Stomach smooth muscle (tissue), 2 donors: Measurements from ENCODE around the gene SDF2.
A peak's percentile ranks its signal among the peaks of the same experiment; 100 is the strongest.
"Not testable (repeated sequence)": the region's sequence is repeated elsewhere in the genome, so short reads cannot be mapped to it uniquely, and the experiment has no call there.

Source experiments
- H3K27ac ChIP-seq: one replicate; pipeline ENCODE4 v1.7.0; 2013; ENCODE audit warnings: mild to moderate bottlenecking, low read length, inconsistent platforms
- H3K27me3 ChIP-seq, 2 donors: one replicate each; pipeline ENCODE4 v1.7.0; 2013; ENCODE audit warnings: low read length in 2 of 2; ENCODE audit not compliant: insufficient read depth in 2 of 2, control insufficient read depth in 1 of 2
- H3K36me3 ChIP-seq, 2 donors: one replicate each; pipeline ENCODE4 v1.7.0; 2013; ENCODE audit warnings: low read length in 2 of 2; ENCODE audit not compliant: control insufficient read depth in 2 of 2, insufficient read depth in 2 of 2
- H3K4me1 ChIP-seq: one replicate; pipeline ENCODE4 v1.7.0; 2013; ENCODE audit warnings: low read length; ENCODE audit not compliant: control insufficient read depth, insufficient read depth
- H3K4me3 ChIP-seq, 2 donors: one replicate each; pipeline ENCODE4 v1.7.0; 2013; ENCODE audit warnings: low read length in 2 of 2
- H3K9ac ChIP-seq, 2 donors: one replicate each; pipeline ENCODE4 v1.7.0; 2013; ENCODE audit warnings: low read length in 2 of 2, mild to moderate bottlenecking in 1 of 2
- H3K9me3 ChIP-seq, 2 donors: one replicate each; pipeline ENCODE4 v1.7.0; 2013; ENCODE audit warnings: low read length in 2 of 2; ENCODE audit not compliant: control insufficient read depth in 2 of 2
- donor health status: healthy.
- donor health status: Pancreatic carcinoma.

SDF2 gene

GRCh38 chr17:28675980-28676379 lies 14.3 kb upstream of the SDF2 start:
- H3K9me3 ChIP-seq: no peaks in the 10 kb centered on the region
- H3K36me3 ChIP-seq: peaks cover 67 to 74% of the 10 kb centered on the region in 2 donors
- H3K4me3 ChIP-seq: no peak overlapping the region
- no peak overlapping the region for H3K9ac ChIP-seq
- no peaks in the 10 kb centered on the region for H3K27me3 ChIP-seq
- no peak overlapping the region for H3K27ac ChIP-seq
- H3K4me1 ChIP-seq: no peaks in the 10 kb centered on the region

- peaks cover 71 to 76% of the 10 kb centered on the region in 2 donors for H3K36me3 ChIP-seq
- no peaks in the 10 kb centered on the region for H3K4me1 ChIP-seq
- H3K27ac ChIP-seq: no peak overlapping the region
- H3K9me3 ChIP-seq: no peaks in the 10 kb centered on the region
- H3K27me3 ChIP-seq: no peaks in the 10 kb centered on the region
- no peak overlapping the region for H3K9ac ChIP-seq
- H3K4me3 ChIP-seq: no peak overlapping the region
Observed at GRCh38 chr17:28675490-28675889, 13.8 kb upstream of the SDF2 start.

- Histone ChIP-seq H3K27me3 (no peaks in the 10 kb centered on the region), H3K4me1 (peaks cover 6% of the 10 kb centered on the region), H3K9ac (no peak overlapping the region), H3K27ac (no peak overlapping the region), H3K36me3 (peaks cover 45 to 48% of the 10 kb centered on the region in 2 donors), H3K9me3 (no peaks in the 10 kb centered on the region), H3K4me3 (no peak overlapping the region)
Observed at GRCh38 chr17:28669918-28670317, 8.2 kb upstream of the SDF2 start.

- H3K36me3 ChIP-seq: peaks cover 27 to 28% of the 10 kb centered on the region in 2 donors
- no peak overlapping the region for H3K4me3 ChIP-seq
- peaks cover 21% of the 10 kb centered on the region for H3K4me1 ChIP-seq
- no peaks in the 10 kb centered on the region for H3K27me3 ChIP-seq
- no peak overlapping the region for H3K27ac ChIP-seq
- peak overlapping the region in 1 of 2 donors; percentile 13 for H3K9ac ChIP-seq
- H3K9me3 ChIP-seq: no peaks in the 10 kb centered on the region
Observed at GRCh38 chr17:28667870-28668269, 6.2 kb upstream of the SDF2 start.

GRCh38 chr17:28665994-28666393 lies 4.3 kb upstream of the SDF2 start:
- H3K4me1 ChIP-seq: peaks cover 23% of the 10 kb centered on the region
- H3K4me3 ChIP-seq: peak overlapping the region in 1 of 2 donors; percentile 15
- no peaks in the 10 kb centered on the region for H3K9me3 ChIP-seq
- no peak overlapping the region for H3K27ac ChIP-seq
- peaks cover 12 to 17% of the 10 kb centered on the region in 2 donors for H3K36me3 ChIP-seq
- no peak overlapping the region for H3K9ac ChIP-seq
- H3K27me3 ChIP-seq: no peaks in the 10 kb centered on the region

- H3K9me3 ChIP-seq: no peaks in the 10 kb centered on the region
- peaks cover 23% of the 10 kb centered on the region for H3K4me1 ChIP-seq
- H3K9ac ChIP-seq: peak overlapping the region in 1 of 2 donors; percentile 98
- H3K27me3 ChIP-seq: no peaks in the 10 kb centered on the region
- no peak overlapping the region for H3K27ac ChIP-seq
- peaks cover 4 to 11% of the 10 kb centered on the region in 2 donors for H3K36me3 ChIP-seq
- no peak overlapping the region for H3K4me3 ChIP-seq
Observed at GRCh38 chr17:28663723-28664122, 2.0 kb upstream of the SDF2 start.

- Histone ChIP-seq H3K27ac (peak overlapping the region; percentile 98), H3K4me3 (peak overlapping the region; percentile 99 to 100), H3K4me1 (peaks cover 23% of the 10 kb centered on the region), H3K9ac (peak overlapping the region; percentile 98 to 100), H3K9me3 (no peaks in the 10 kb centered on the region), H3K27me3 (no peaks in the 10 kb centered on the region), H3K36me3 (peaks cover 0 to 5% of the 10 kb centered on the region in 2 donors)
Observed at GRCh38 chr17:28662527-28662829, 772 bp upstream of the SDF2 start.

GRCh38 chr17:28659497-28659881 lies 2.2 kb downstream of the SDF2 start:
- H3K9ac ChIP-seq, H3K27ac ChIP-seq, H3K9me3 ChIP-seq, H3K36me3 ChIP-seq, H3K4me3 ChIP-seq, H3K27me3 ChIP-seq: not testable (repeated sequence)
- H3K4me1 ChIP-seq: peaks cover 17% of the 10 kb centered on the region

GRCh38 chr17:28658766-28659496 lies 2.8 kb downstream of the SDF2 start:
- H3K4me1 ChIP-seq: peaks cover 12% of the 10 kb centered on the region
- H3K36me3 ChIP-seq, H3K4me3 ChIP-seq, H3K27ac ChIP-seq, H3K9me3 ChIP-seq, H3K9ac ChIP-seq, H3K27me3 ChIP-seq: not testable (repeated sequence)

- not testable (repeated sequence) for H3K4me3 ChIP-seq, H3K9me3 ChIP-seq, H3K27ac ChIP-seq, H3K9ac ChIP-seq, H3K4me1 ChIP-seq, H3K27me3 ChIP-seq
- H3K36me3 ChIP-seq: peaks cover under 1 to 10% of the 10 kb centered on the region in 2 donors
Observed at GRCh38 chr17:28658342-28658741, 3.4 kb downstream of the SDF2 start.

- Histone ChIP-seq H3K9ac (no peak overlapping the region), H3K9me3 (no peaks in the 10 kb centered on the region), H3K4me3 (no peak overlapping the region), H3K36me3 (peaks cover 4 to 12% of the 10 kb centered on the region in 2 donors), H3K4me1 (peaks cover under 1% of the 10 kb centered on the region), H3K27ac (no peak overlapping the region), H3K27me3 (no peaks in the 10 kb centered on the region)
Observed at GRCh38 chr17:28657756-28658155, 4.0 kb downstream of the SDF2 start.
